Measurements from ENCODE around the gene FHOD1. TPM values are rescaled to one million over a fixed set of nuclear protein-coding genes. Genes with fewer than 3 reads are reported as not detected.
A peak's percentile ranks its signal among the peaks of the same experiment; 100 is the strongest.

FHOD1 gene
- total and polyA plus RNA-seq, 9 of the 15 experiments (the other 6 are each of a cell fraction or from before 2014, with no cell fraction given) = 18.7 to 126 (median 32.3) TPM

GRCh38 chr16:67284699-67285646 is 37.7 kb upstream of the FHOD1 start (continued):
- peak; percentile 18 to 55 (median 39); a peak in 4 of 6 replicates for TF ChIP-seq CTCF (IDR thresholded peaks at IDR 0.05 in 2 of 3, conservative IDR thresholded peaks at IDR 0.05 in 1 of 3; ENCODE audit: insufficient read depth in 2 of 3, low read depth in 1 of 3, low read length in 3 of 3)
- no peak for TF ChIP-seq CREB3 (tag; conservative IDR thresholded peaks at IDR 0.05; ENCODE audit: low read depth)
- TF ChIP-seq BACH1 (tag; IDR thresholded peaks at IDR 0.05) = no peak
- no peak for TF ChIP-seq TSC22D4 (tag; IDR thresholded peaks at IDR 0.05)
- TF ChIP-seq RBM34 (IDR thresholded peaks at IDR 0.05; ENCODE audit: borderline replicate concordance, insufficient read depth, low read length) = no peak
- TF ChIP-seq ZNF764 (CRISPR knock-in tag; IDR thresholded peaks at IDR 0.05; ENCODE audit: low read depth) = no peak
- TF ChIP-seq CBX2 (IDR thresholded peaks at IDR 0.05; ENCODE audit: insufficient read depth, low read length, poor library complexity, severe bottlenecking) = no peak
- no peak for TF ChIP-seq ZNF165 (CRISPR knock-in tag; IDR thresholded peaks at IDR 0.05; ENCODE audit: borderline replicate concordance)

Data from K562 (cell line).